GM20000 (cell line): ENCODE measurements around the gene SLC9C2.
"Not testable (repeated sequence)": the region's sequence is repeated elsewhere in the genome, so short reads cannot be mapped to it uniquely, and the experiment has no call there.

Experiments
- DNase-seq: peaks from one replicate; pipeline ENCODE4 v3.0.0; 2012; ENCODE audit warnings: low spot score
- CTCF ChIP-seq: IDR thresholded peaks from 2 replicates; pipeline ENCODE4 v1.5.1; 2012; ENCODE audit warnings: mild to moderate bottlenecking, control low read depth; ENCODE audit errors: extremely low read depth, missing control alignments

Gene SLC9C2, protein sequence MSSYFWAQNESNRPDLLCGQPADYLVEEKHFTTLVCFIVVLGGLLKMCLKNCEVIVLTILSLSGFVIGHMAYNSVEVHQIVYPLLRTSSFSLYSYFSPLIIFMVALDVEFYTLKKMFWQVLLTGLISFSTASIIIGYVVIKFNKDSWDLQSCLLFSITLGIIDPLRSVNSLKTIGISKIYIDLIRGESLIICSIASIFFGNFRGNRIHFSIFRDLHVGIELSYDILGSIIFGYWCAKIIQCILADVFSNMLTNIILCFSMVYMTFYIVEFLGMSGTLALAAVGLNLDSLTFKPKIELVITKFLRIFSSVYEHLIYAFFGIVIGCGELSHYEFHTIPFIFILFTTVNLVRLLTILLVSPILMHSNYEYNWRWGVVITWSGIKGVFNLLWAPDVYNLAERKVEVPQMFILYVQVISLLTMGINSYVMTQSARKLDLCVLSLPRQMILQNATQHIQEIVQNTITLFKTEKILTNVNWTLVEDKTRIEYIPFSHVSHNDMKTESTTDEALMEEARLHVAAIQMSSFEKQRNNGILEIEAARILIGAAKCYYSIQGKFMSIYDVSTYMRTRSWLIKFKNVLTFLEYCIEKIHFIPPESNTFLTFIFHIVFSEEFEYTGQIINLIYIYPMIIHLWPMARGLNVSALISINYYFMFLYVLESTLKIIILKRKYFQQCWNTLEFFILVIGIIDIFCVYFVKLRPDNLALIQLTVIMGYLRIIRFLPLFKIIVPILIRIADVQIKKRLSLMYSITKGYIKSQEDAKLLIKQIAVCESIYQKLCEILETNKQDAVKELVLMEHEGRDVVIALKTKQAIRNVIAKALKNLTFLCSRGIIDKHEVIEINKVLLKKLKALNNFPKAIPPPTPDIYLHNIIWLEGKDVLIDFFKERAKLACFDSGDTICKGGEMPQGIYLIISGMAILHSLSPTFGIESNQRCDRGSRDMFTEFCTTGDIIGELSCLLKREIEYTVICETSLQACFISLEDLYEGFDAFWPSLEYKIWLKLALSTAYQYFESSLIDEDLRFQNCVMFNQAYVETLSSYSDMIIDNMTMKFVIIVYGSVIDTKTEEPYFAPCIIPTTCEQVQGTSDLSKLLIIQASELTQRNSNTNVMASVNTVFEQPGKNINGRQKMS

GRCh38 chr1:173603056-173603591 is at the start of gene SLC9C2:
TSS of gene SLC9C2 (minus strand) at chr1:173603072. CDS start at chr1:173601776, 1,296 bp downstream.
- DNase-seq = no peak

GRCh38 chr1:173648880-173649605 is 46.2 kb upstream of the SLC9C2 start:
- no peak for DNase-seq
- no peak for TF ChIP-seq CTCF

More at GRCh38 chr1:173603056-173603591, at the start of gene SLC9C2:
- TF ChIP-seq CTCF = no peak

GRCh38 chr1:173646656-173647055 is 43.8 kb upstream of the SLC9C2 start:
- no peak for TF ChIP-seq CTCF

DNA sequence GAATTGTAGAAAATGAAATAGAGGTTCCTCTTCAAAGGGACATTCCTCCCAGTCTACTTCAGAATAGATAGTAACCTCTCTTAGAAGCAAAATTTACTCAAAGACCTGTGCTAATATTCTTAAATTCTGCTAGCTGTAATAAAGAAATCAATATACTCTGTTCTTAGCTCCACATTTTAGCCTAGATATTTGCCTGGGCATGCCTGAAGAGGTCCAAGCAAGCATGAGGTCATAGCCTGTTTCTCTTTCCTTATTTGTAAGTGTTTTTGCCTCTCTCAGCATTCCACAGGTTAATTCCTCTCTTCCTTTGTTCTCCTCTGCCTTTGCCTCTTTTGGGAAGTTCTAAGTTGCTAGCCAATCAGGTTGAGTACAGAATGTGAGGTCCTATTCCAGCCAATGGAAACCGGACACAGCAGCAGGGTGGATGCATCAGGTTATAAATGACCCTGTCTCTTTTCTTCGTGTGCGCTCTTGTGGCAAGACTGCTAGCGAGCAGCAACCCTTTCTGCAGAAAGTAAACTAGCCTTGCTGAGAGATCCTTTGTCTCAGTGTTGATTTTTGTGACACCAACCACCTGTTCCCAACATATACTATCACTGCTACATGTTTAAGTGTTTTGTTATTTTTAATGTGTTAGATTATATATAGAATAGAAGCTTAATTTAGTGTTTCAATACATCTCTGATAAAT is 39.7 kb upstream of the SLC9C2 start:
- DNase-seq = not testable (repeated sequence)

More at GRCh38 chr1:173646656-173647055, 43.8 kb upstream of the SLC9C2 start:
- no peak for DNase-seq

DNA sequence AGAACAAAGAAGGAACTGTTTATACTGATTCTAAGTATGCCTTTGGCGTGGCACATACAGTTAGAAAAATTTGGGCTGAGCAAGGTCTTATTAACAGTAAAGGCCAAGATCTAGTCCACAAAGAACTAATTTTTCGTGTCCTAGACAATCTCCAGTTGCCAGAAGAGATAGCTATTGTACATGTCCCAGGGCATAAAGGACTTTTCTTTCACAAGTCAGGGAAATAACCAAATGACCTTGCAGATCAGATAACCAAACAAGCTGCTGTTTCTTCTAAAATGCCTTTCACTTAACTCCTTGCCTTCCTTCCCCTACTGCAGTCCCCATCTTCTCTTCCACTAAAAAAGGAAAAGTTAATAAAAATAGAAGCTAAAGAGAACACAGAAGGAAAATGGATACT is 36.2 kb upstream of the SLC9C2 start:
- DNase-seq = no peak
- no peak for TF ChIP-seq CTCF

- no peak for TF ChIP-seq CTCF
- no peak for DNase-seq
These were observed 35.5 kb upstream of the SLC9C2 start for GRCh38 chr1:173638043-173639021.

DNA sequence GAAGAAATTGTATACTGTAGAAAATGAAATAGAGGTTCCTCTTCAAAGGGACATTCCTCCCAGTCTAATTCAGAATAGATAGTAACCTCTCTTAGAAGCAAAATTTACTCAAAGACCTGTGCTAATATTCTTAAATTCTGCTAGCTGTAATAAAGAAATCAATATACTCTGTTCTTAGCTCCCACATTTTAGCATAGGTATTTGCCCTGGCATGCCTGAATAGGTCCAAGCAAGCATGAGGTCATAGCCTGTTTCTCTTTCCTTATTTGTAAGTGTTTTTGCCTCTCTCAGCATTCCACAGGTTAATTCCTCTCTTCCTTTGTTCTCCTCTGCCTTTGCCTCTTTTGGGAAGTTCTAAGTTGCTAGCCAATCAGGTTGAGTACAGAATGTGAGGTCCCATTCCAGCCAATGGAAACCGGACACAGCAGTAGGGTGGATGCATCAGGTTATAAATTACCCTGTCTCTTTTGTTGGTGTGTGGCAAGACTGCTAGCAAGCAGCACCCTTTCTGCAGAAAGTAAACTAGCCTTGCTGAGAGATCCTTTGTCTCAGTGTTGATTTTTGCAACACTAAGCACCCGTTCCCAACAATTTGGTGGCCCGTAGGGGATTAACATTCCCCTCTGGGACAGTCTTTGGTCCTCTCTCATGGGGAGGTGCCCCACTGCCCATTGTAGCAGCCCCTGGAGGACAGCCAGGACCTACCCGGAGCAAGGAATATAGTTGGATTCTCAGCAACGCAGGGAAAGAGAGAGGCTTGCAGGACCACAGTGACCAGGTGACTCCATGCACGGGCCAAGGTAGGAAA is 34.6 kb upstream of the SLC9C2 start:
- DNase-seq = not testable (repeated sequence)
